Activated effector memory CD4-positive, alpha-beta T cell treated with Interleukin-2 at 50 U/mL for 16 hours (primary cell): ENCODE measurements around the gene RALGPS1.
"Not testable (repeated sequence)": the region's sequence is repeated elsewhere in the genome, so short reads cannot be mapped to it uniquely, and the experiment has no call there.

ENCODE experiments used
- DNase-seq: peaks from one replicate; pipeline ENCODE4 v3.0.0-alpha.2; 2020

The RALGPS1 gene

GRCh38 chr9:126989847-126990842 lies 75.6 kb downstream of the RALGPS1 start:
- no peak for DNase-seq

DNA sequence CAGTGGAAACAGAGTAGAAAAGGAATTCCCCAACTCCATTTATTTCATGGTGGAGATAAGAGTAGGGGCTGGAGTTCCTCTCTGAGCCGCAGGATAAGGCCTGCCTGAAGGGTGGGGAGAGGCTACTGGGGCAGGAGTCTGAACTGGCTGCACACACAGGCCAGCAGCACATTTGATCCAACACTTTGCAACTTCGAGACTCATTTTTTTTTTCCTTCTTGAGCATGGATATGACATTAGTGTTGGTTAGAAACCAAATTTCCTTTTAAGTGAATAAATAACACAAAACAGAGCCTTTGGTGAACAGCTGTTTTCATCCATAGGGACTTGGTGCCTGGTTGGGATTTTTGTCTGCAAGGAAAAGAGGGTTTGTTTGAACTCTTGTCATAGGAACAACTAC lies 76.6 kb downstream of the RALGPS1 start:
- no peak for DNase-seq

- DNase-seq = no peak
Measured at GRCh38 chr9:126992427-126992826, 77.8 kb downstream of the RALGPS1 start.

DNA sequence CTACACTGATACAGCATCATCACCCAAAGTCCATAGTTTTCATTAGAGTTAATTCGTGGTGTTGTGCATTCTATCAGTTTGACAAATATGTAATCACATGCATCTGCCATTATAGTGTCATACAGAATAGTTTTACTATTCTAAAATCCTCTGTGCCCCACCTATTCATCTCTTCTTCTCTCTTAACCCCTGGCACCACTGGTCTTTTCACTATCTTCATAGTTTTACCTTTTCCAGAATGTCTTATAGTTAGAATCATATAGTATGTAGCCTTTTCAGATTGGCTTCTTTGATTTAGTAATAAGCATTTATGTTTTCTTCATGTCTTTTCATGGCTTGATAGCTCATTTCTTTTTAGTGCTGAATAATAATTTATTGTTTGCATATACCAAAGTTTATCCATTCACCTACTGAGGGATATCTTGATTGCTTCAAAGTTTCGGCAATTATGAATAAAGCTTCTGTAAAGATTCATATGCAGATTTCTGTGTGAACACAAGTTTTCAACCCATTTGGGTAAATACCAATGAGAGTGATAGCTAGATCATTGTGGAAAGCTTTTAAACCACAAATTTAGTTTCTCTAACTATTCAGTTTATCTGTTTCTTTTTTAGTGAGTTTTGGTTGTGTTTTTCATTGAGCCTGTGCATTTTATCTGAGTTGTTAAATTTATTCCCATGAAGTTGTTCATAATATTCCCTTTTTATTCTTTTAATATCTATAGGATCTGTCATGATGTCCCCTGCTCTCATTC lies 84.9 kb downstream of the RALGPS1 start:
- DNase-seq = no peak

- DNase-seq = peak; percentile 54
Measured at GRCh38 chr9:127004946-127005769, 90.6 kb downstream of the RALGPS1 start.

GRCh38 chr9:127005770-127006314 lies 91.3 kb downstream of the RALGPS1 start:
- DNase-seq = no peak

- DNase-seq = no peak
Measured at GRCh38 chr9:127007638-127008037, 93.1 kb downstream of the RALGPS1 start.

- DNase-seq = no peak
Measured at GRCh38 chr9:127008076-127008475, 93.5 kb downstream of the RALGPS1 start.

GRCh38 chr9:127011772-127012171 lies 97.2 kb downstream of the RALGPS1 start:
- DNase-seq = no peak

DNA sequence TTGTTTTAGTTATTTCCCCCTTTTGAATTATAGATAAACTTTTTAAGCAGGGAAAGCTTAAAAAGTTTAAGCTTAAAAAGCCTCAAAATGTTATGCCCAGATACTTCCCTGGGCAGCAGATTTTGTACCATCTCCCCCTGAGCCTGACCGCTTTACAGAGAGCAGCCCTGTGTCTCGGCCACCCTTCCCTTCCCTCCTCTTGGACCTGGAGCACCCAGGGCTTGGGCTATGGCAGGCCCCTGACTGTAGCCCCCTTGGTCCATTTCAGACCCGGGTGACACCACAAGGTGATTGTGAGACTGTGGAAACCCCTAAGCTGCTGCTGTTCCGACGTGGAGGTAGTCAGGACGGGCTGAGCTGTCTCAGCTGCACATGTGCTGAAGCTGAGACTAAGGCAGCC lies 97.7 kb downstream of the RALGPS1 start:
- no peak for DNase-seq

DNA sequence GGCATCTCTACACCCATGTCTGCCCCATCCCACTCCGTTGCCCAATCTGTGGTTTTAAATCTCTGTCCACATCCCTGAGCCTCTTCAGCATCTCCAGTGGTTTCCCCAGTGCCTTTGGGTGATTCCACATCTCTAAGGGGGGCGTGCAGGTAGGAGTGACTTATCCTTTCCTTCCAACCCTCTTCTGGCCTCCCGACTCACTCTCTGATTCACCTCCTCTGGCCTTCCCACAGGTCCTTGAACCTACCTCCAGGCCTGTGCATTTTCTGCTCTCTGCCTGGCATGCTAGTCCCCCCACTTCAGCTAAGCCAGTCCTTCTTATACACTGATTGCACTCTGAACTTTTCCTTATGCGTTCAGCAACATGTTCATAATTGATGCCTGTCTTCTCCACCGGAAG lies 99.0 kb downstream of the RALGPS1 start:
- no peak for DNase-seq

DNA sequence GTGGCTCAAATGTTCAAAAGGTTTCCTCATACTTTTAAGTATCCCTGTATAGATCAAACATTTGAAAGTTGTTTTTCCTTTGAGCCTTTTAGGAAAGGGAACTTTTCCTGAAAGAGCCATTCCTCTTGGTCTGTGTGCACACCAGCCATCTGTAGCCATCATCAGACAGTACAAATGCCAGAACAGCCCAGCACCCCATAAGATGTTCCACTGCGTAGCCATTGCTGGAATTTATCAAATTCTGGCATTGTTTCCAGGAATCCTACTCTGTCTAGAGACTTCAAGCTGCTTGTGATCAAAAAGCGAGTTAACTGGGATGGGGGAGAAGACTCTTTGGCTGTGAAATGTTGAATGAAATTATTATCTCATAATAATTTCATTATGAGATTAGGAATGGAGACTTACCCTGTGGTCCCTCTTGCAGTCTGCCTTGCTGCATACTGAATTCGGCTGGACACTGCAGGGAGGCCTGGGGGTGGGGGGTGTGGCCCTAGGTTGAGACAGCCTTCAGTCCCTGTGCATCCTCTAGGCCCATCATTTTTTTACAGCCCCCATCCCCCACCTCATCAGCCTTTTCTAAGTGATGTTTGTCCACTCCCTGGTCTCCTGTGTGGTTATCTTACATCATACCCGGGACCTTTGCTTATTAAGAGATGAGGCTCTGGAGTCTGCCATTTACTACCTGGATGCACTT lies 99.8 kb downstream of the RALGPS1 start:
- no peak for DNase-seq

- no peak for DNase-seq
Measured at GRCh38 chr9:127014910-127015540, 100.4 kb downstream of the RALGPS1 start.

GRCh38 chr9:127015921-127016512 lies 101.4 kb downstream of the RALGPS1 start:
- DNase-seq = no peak

DNA sequence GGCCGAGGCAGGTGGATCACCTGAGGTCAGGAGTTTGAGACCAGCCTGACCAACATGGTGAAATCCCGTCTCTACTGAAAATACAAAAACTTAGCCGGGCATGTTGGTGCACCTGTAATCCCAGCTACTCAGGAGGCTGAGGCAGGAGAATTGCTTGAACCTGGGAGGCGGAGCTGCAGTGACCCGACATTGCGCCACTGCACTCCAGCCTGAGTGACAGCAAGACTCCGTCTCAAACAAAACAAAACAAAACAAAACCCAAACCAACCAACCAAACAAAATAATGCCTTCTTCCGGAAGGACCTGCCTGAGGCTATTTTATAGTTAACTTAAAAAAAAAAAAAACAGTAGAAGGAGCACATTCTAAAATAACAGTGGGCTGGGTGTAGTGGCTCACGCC lies 103.4 kb downstream of the RALGPS1 start:
- DNase-seq = not testable (repeated sequence)

- no peak for DNase-seq
Measured at GRCh38 chr9:127018935-127019334, 104.4 kb downstream of the RALGPS1 start.

GRCh38 chr9:127020036-127020801 lies 105.6 kb downstream of the RALGPS1 start:
- no peak for DNase-seq

- no peak for DNase-seq
Measured at GRCh38 chr9:127020802-127021078, 106.2 kb downstream of the RALGPS1 start.

DNA sequence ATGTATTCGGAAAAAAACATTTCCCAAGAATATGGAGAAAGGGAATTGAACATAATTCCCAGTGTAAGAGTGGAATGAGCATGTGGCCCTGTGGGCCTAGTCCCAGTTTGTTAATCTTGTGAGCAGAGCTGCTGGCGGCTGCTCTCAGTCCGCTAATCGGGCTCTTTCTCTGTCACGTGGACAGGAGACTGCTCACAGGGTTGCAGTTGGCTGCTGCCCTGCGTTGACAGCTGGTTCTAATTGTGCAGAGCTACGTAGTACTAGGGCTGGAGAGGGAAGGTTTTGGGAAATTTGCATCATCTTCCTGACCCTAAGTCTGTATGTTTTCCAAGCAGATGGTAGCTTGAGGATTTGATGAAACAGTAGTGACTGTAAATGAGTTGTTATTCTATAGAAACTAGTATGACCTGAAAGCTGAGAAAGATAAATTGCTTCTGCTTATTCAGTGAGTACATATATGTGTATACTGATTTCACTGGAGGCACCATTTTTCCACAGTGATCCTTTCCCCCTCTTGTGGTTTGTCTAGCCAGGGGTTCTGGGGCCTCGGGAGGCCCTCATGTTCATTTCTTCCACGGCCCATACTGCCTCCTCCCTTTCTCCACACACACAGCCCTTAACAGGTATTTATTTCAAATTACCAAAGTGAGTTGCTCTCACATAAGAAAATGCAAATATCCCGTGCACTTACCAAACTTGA lies 107.2 kb downstream of the RALGPS1 start:
- DNase-seq = no peak
